Stimulated activated CD8-positive, alpha-beta memory T cell treated with anti-CD3 and anti-CD28 coated beads, Interleukin-15, amount 100 ng/mL, for 4 hours (primary cell): ENCODE measurements around the gene AMIGO2.
A peak's percentile ranks its signal among the peaks of the same experiment; 100 is the strongest.
"Not testable (repeated sequence)": the region's sequence is repeated elsewhere in the genome, so short reads cannot be mapped to it uniquely, and the experiment has no call there.

ENCODE experiments used
- DNase-seq, 2 donors: peaks; one replicate each; pipeline ENCODE4 v3.0.0-alpha.2; 2020; ENCODE audit warnings: low read depth in 2 of 2

Gene AMIGO2

GRCh38 chr12:47079468-47079980, at the start of gene AMIGO2, which contains the start of gene PCED1B:
Gene AMIGO2, minus strand, starts transcription at chr12:47079959. Its CDS starts 957 bp downstream, at chr12:47079002.
Gene PCED1B, plus strand, starts transcription at chr12:47079621. Its CDS starts 155,443 bp downstream, at chr12:47235064.
- peak; percentile 20 to 51 for DNase-seq

GRCh38 chr12:47126246-47126645, 46.5 kb upstream of the AMIGO2 start:
- DNase-seq, result no peak

- DNase-seq, result no peak
Measured at GRCh38 chr12:47124451-47124850, 44.7 kb upstream of the AMIGO2 start.

GRCh38 chr12:47123730-47124129, 44.0 kb upstream of the AMIGO2 start:
- no peak for DNase-seq

- DNase-seq, result no peak
Measured at GRCh38 chr12:47122602-47123001, 42.8 kb upstream of the AMIGO2 start.

GRCh38 chr12:47121146-47121545, 41.4 kb upstream of the AMIGO2 start:
- no peak for DNase-seq

GRCh38 chr12:47120736-47121135, 41.0 kb upstream of the AMIGO2 start:
- no peak for DNase-seq

- not testable (repeated sequence) for DNase-seq
Measured at GRCh38 chr12:47117305-47117704, 37.5 kb upstream of the AMIGO2 start.

- DNase-seq, result no peak
Measured at GRCh38 chr12:47114481-47114892, 34.7 kb upstream of the AMIGO2 start.

GRCh38 chr12:47112679-47113078, 32.9 kb upstream of the AMIGO2 start:
- no peak for DNase-seq

GRCh38 chr12:47111854-47112253, 32.1 kb upstream of the AMIGO2 start:
- DNase-seq, result no peak

GRCh38 chr12:47111392-47111778, 31.6 kb upstream of the AMIGO2 start:
- no peak for DNase-seq

- DNase-seq, result no peak
Measured at GRCh38 chr12:47110718-47111391, 31.1 kb upstream of the AMIGO2 start.

- DNase-seq, result no peak
Measured at GRCh38 chr12:47110011-47110541, 30.3 kb upstream of the AMIGO2 start.

GRCh38 chr12:47107926-47108325, 28.2 kb upstream of the AMIGO2 start:
- DNase-seq, result no peak

GRCh38 chr12:47107446-47107845, 27.7 kb upstream of the AMIGO2 start:
- no peak for DNase-seq

- no peak for DNase-seq
Measured at GRCh38 chr12:47105914-47106674, 26.3 kb upstream of the AMIGO2 start.

- DNase-seq, result no peak
Measured at GRCh38 chr12:47102845-47103651, 23.3 kb upstream of the AMIGO2 start.

- no peak for DNase-seq
Measured at GRCh38 chr12:47102406-47102805, 22.6 kb upstream of the AMIGO2 start.

GRCh38 chr12:47100160-47100559, 20.4 kb upstream of the AMIGO2 start:
- DNase-seq, result no peak

GRCh38 chr12:47099610-47100009, 19.9 kb upstream of the AMIGO2 start:
- DNase-seq, result no peak

GRCh38 chr12:47098099-47098498, 18.3 kb upstream of the AMIGO2 start:
- DNase-seq, result no peak
